Measurements from ENCODE around the gene TADA3. TPM values are rescaled to one million over a fixed set of nuclear protein-coding genes. Genes with fewer than 3 reads are reported as not detected.

TADA3 gene
- total RNA-seq, 6 experiments from 2014 or later: 24.6 to 43.8 (median 28.1) TPM

DNA sequence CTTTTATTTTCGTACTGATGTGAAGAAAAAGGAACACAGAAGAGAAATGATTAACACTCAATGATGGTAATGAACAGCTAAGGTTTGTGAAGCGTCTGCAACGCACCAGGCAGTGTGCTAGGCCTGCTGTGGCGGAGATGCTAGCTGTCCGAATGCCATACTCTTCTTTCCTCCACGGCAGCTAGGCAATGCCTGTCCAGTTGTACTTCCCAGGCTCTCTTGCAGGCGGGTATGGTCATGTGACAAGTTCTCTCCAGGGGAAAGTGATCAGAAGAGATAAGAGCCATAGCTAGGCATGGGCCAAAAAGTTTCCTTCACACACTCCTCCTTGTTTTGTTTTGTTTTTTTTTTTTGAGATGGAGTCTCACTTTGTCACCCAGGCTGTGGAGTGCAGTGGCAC is 6.7 kb downstream of the TADA3 start:
- peaks cover 0 to 64% (median 29%) of the 10 kb centered on the region in 4 donors for H3K36me3 ChIP-seq
- H3K27ac ChIP-seq: no peak overlapping the region
- TF ChIP-seq, protein P1, sequence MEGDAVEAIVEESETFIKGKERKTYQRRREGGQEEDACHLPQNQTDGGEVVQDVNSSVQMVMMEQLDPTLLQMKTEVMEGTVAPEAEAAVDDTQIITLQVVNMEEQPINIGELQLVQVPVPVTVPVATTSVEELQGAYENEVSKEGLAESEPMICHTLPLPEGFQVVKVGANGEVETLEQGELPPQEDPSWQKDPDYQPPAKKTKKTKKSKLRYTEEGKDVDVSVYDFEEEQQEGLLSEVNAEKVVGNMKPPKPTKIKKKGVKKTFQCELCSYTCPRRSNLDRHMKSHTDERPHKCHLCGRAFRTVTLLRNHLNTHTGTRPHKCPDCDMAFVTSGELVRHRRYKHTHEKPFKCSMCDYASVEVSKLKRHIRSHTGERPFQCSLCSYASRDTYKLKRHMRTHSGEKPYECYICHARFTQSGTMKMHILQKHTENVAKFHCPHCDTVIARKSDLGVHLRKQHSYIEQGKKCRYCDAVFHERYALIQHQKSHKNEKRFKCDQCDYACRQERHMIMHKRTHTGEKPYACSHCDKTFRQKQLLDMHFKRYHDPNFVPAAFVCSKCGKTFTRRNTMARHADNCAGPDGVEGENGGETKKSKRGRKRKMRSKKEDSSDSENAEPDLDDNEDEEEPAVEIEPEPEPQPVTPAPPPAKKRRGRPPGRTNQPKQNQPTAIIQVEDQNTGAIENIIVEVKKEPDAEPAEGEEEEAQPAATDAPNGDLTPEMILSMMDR (IDR thresholded peaks at IDR 0.05): no peak
- TF ChIP-seq POLR2A (IDR thresholded peaks at IDR 0.05): no peak
- H3K27me3 ChIP-seq: no peaks in the 10 kb centered on the region
- 78% methylated on average over 6 of the region's 7 CpGs for WGBS (ENCODE audit: insufficient coverage, low coverage, low lambda C conversion rate, missing lambda C conversion rate)
- DNase-seq (no peak), ATAC-seq (no peak)
- H3K9me3 ChIP-seq: no peaks in the 10 kb centered on the region
- intact Hi-C loops (cut with DNase I): no loop called here
- H3K4me1 ChIP-seq: peaks cover 0 to 21% (median 16%) of the 10 kb centered on the region in 4 donors
- no peak overlapping the region for H3K4me3 ChIP-seq

- Histone ChIP-seq H3K4me3 (no peak overlapping the region), H3K9me3 (no peaks in the 10 kb centered on the region), H3K36me3 (peaks cover 0 to 62% (median 28%) of the 10 kb centered on the region in 4 donors), H3K4me1 (peaks cover 0 to 24% (median 17%) of the 10 kb centered on the region in 4 donors), H3K27ac (no peak overlapping the region), H3K27me3 (no peaks in the 10 kb centered on the region)
- intact Hi-C loops (cut with DNase I): no loop called here
- ATAC-seq (no peak), DNase-seq (no peak)
- WGBS (ENCODE audit: insufficient coverage, low coverage, low lambda C conversion rate, missing lambda C conversion rate): no CpG with 5 or more reads among the region's 4 CpGs
- TF ChIP-seq, protein P1 (IDR thresholded peaks at IDR 0.05): no peak
- TF ChIP-seq POLR2A (IDR thresholded peaks at IDR 0.05): no peak
Observed at GRCh38 chr3:9784965-9785364, 7.3 kb downstream of the TADA3 start.

GRCh38 chr3:9783954-9784353 is 8.3 kb downstream of the TADA3 start:
- intact Hi-C loops (cut with DNase I): no loop called here
- no peak overlapping the region for H3K27ac ChIP-seq
- TF ChIP-seq, protein P1 (IDR thresholded peaks at IDR 0.05): no peak
- TF ChIP-seq POLR2A (IDR thresholded peaks at IDR 0.05): no peak
- no peak for ATAC-seq
- H3K36me3 ChIP-seq: peaks cover 0 to 53% (median 24%) of the 10 kb centered on the region in 4 donors
- WGBS (ENCODE audit: insufficient coverage, low coverage, low lambda C conversion rate, missing lambda C conversion rate): no CpG with 5 or more reads among the region's 14 CpGs
- H3K4me3 ChIP-seq: no peak overlapping the region
- DNase-seq: no peak
- H3K4me1 ChIP-seq: peaks cover 0 to 24% (median 17%) of the 10 kb centered on the region in 4 donors
- no peaks in the 10 kb centered on the region for H3K9me3 ChIP-seq
- no peaks in the 10 kb centered on the region for H3K27me3 ChIP-seq

- Histone ChIP-seq H3K36me3 (peaks cover 0 to 48% (median 22%) of the 10 kb centered on the region in 4 donors), H3K27ac (peak overlapping the region in 1 of 3 donors; percentile 57), H3K27me3 (no peaks in the 10 kb centered on the region), H3K9me3 (no peaks in the 10 kb centered on the region), H3K4me1 (peaks cover 0 to 24% (median 17%) of the 10 kb centered on the region in 4 donors), H3K4me3 (no peak overlapping the region)
- DNase-seq (no peak), ATAC-seq (peak in 1 of 4 donors; percentile 17)
- no peak for TF ChIP-seq POLR2A (IDR thresholded peaks at IDR 0.05)
- TF ChIP-seq, protein P1 (IDR thresholded peaks at IDR 0.05): peak in 2 of 4 donors; percentile 20 to 26
- 39% methylated on average over 3 of the region's 3 CpGs for WGBS (ENCODE audit: insufficient coverage, low coverage, low lambda C conversion rate, missing lambda C conversion rate)
- intact Hi-C loops (cut with DNase I): no loop called here
Observed at GRCh38 chr3:9782770-9783169, 9.5 kb downstream of the TADA3 start.

Measured in right lobe of liver (tissue), 6 donors.